Mesothelial cell of epicardium (in vitro differentiated cells): ENCODE data around the gene CD14. TPM values are rescaled to one million over a fixed set of nuclear protein-coding genes. Genes with fewer than 3 reads are reported as not detected.
"Not testable (repeated sequence)": the region's sequence is repeated elsewhere in the genome, so short reads cannot be mapped to it uniquely, and the experiment has no call there.

Source experiments
- DNase-seq, 2 experiments: peaks; one replicate each; pipeline ENCODE4 v3.0.0; 2021; ENCODE audit warnings: low spot score in 2 of 2; ENCODE audit not compliant: unreplicated experiment in 2 of 2
- H3K27ac Mint-ChIP-seq: 2 replicates; pipeline ENCODE4 v1.8.0; 2021; ENCODE audit warnings: mixed read lengths
- H3K27me3 Mint-ChIP-seq: 2 replicates; pipeline ENCODE4 v1.8.0; 2021; ENCODE audit warnings: low read depth, mixed read lengths
- H3K36me3 Mint-ChIP-seq: 2 replicates; pipeline ENCODE4 v1.8.0; 2021; ENCODE audit warnings: mixed read lengths
- H3K4me1 Mint-ChIP-seq: 2 replicates; pipeline ENCODE4 v1.8.0; 2021; ENCODE audit warnings: mixed read lengths
- H3K4me3 Mint-ChIP-seq: 2 replicates; pipeline ENCODE4 v1.8.0; 2021; ENCODE audit warnings: mild to moderate bottlenecking, moderate library complexity, mixed read lengths
- H3K9me3 Mint-ChIP-seq: 2 replicates; pipeline ENCODE4 v1.8.0; 2021; ENCODE audit warnings: mixed read lengths
- CTCF ChIP-seq: fragments of 200-600 bp; sonication (generic); IDR thresholded peaks from one replicate; pipeline ENCODE4 v1.5.0; 2021; ENCODE audit warnings: antibody characterized with exemption; ENCODE audit not compliant: unreplicated experiment
- total RNA-seq: library from RNA; stranded (reverse); gene quantifications from 3 replicates; pipeline ENCODE4 v1.2.1, GENCODE V29; 2021

The CD14 gene
- total RNA-seq, 1 donor from 2014 or later, result 0.63 TPM

GRCh38 chr5:140600096-140600495 lies 32.9 kb downstream of the CD14 start:
- no peaks in the 10 kb centered on the region for H3K36me3 Mint-ChIP-seq
- no peaks in the 10 kb centered on the region for H3K9me3 Mint-ChIP-seq
- H3K4me1 Mint-ChIP-seq, result no peaks in the 10 kb centered on the region
- no peak for DNase-seq
- H3K4me3 Mint-ChIP-seq, result no peak overlapping the region
- TF ChIP-seq CTCF, result no peak
- no peak overlapping the region for H3K27ac Mint-ChIP-seq
- peaks cover 28% of the 10 kb centered on the region for H3K27me3 Mint-ChIP-seq

DNA sequence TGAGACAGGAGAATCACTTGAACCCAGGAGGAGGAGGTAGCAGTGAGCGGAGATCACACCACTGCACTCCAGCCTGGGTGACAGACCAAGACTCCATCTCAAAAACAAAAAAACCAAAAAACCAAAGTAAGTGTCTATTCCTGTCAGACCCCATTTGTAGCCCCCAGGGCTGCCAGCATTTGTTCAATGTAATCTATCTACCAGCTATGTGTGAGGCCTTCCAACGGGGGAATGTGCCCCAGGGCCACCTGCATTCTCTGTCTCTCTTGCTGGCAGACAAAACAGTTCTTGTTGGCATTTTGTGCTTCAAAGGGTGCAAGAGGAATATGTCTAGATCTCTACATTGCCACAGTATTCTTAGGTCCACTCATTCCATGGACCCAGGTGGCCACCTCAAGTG lies 34.1 kb downstream of the CD14 start:
- Mint-ChIP-seq H3K9me3 (no peaks in the 10 kb centered on the region), H3K27me3 (peaks cover 29% of the 10 kb centered on the region), H3K36me3 (no peaks in the 10 kb centered on the region), H3K4me3 (no peak overlapping the region), H3K27ac (no peak overlapping the region), H3K4me1 (no peaks in the 10 kb centered on the region)
- DNase-seq, result no peak
- no peak for TF ChIP-seq CTCF

DNA sequence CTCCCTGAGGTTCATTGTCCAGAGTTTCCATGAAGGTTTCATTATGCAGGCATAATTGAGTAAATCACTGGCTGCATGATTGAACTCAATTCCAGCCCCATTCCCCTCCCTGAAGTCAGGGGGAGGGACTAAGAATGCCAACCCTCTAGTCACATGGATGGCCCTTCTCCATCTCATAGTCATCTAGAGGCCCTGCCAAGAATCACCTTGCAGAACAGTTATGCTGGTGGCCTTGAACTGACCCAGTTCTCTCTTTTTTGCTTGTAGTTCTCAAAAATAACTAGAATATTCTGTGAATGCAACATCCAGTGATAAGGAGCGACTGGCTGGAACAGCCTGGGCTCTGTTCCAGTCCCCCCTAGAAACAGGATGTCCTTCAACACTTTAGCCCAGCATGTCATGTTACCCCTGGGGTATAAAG lies 36.6 kb downstream of the CD14 start:
- no peak for TF ChIP-seq CTCF
- Mint-ChIP-seq H3K27ac (no peak overlapping the region), H3K4me3 (no peak overlapping the region), H3K27me3 (peaks cover 29% of the 10 kb centered on the region), H3K4me1 (no peaks in the 10 kb centered on the region), H3K9me3 (no peaks in the 10 kb centered on the region), H3K36me3 (no peaks in the 10 kb centered on the region)
- DNase-seq, result no peak

- DNase-seq, result no peak
- Mint-ChIP-seq H3K4me1 (no peaks in the 10 kb centered on the region), H3K27ac (no peak overlapping the region), H3K36me3 (no peaks in the 10 kb centered on the region), H3K9me3 (no peaks in the 10 kb centered on the region), H3K4me3 (no peak overlapping the region), H3K27me3 (peaks cover 31% of the 10 kb centered on the region)
- TF ChIP-seq CTCF, result no peak
These were observed 37.3 kb downstream of the CD14 start for GRCh38 chr5:140595538-140596300.

- Mint-ChIP-seq H3K4me3 (no peak overlapping the region), H3K9me3 (no peaks in the 10 kb centered on the region), H3K36me3 (no peaks in the 10 kb centered on the region), H3K27ac (no peak overlapping the region), H3K4me1 (no peaks in the 10 kb centered on the region), H3K27me3 (peaks cover 28% of the 10 kb centered on the region)
- no peak for DNase-seq
- TF ChIP-seq CTCF, result no peak
These were observed 38.8 kb downstream of the CD14 start for GRCh38 chr5:140594169-140594568.

DNA sequence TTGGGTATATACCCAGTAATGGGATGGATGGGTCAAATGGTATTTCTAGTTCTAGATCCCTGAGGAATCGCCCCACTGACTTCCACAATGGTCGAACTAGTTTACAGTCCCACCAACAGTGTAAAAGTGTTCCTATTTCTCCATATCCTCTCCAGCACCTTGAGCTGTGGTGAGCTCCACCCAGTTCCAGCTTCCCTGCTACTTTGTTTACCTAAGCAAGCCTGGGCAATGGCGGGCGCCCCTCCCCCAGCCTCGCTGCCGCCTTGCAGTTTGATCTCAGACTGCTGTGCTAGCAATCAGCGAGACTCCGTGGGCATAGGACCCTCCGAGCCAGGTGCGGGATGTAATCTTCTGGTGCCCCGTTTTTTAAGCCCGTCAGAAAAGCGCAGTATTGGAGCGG lies 39.9 kb downstream of the CD14 start:
- H3K27me3 Mint-ChIP-seq, result peaks cover 26% of the 10 kb centered on the region
- not testable (repeated sequence) for H3K27ac Mint-ChIP-seq, H3K4me1 Mint-ChIP-seq, H3K36me3 Mint-ChIP-seq, DNase-seq, H3K9me3 Mint-ChIP-seq
- H3K4me3 Mint-ChIP-seq, result peak overlapping the region; percentile 69
